NCI-H1048 (cell line): ENCODE measurements around the gene TNNI3K.

Experiments used
- DNase-seq: peaks from one replicate; lab custom pipeline; 2025; lab: John Stamatoyannopoulos, UW

TNNI3K gene

GRCh38 chr1:74392186-74392585 is 157.0 kb downstream of the TNNI3K start:
- DNase-seq, result no peak

DNA sequence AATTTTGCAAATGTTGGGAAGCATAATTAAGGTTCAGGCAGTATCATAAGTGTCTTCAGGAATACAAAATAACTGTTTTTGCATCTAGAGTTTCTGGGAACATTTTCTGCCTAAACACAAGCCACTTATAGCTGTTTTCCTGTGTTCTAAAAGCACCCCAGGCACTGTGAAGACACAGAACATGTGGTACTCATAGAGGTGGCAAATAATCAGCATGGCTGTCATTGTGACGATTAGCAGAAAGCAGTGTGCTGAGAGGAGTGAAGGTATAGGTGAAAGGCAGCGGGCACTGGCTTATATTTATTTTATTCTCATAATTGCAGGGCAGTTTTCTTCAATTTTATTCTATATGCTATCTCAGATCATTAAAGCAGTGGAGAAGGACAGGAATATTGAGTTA is 157.7 kb downstream of the TNNI3K start:
- DNase-seq, result no peak

DNA sequence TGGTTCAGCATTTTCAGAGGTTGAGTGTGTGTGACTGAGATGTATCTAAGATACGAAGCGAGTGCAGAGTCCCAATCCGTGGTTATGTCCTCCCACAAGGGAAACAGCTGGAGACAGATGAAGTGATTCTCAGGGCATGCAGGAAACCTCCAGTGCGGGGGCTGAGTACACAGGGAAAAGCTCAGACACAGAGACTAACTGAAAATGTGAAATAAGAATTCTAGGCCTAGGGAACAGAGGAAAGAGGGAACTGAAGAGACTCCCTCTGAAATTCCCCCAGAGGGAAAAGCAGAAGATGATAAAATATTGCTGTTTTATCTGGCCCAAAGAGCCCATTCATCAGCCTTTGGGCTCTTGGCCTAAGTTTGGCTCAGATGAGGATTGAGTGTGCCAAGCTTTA is 160.4 kb downstream of the TNNI3K start:
- DNase-seq, result no peak

DNA sequence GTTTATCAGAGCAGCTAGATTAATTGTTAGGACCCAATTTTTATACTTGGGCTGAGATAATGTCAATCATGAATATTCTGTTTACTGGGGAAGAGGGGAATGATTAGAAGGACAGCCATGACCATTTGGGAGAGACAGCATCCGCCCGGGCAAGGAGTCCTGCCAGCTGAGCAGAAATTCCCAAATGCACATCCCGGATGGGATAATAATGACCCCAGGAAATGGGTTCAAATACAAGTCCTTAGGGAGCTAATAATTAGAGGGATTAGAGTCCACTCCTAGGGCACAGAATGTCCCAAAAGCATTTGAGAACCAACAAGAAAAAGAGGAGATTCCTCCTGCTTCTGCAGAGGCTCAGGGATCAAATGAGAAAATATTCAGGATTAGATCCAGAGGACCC is 161.3 kb downstream of the TNNI3K start:
- DNase-seq, result no peak

DNA sequence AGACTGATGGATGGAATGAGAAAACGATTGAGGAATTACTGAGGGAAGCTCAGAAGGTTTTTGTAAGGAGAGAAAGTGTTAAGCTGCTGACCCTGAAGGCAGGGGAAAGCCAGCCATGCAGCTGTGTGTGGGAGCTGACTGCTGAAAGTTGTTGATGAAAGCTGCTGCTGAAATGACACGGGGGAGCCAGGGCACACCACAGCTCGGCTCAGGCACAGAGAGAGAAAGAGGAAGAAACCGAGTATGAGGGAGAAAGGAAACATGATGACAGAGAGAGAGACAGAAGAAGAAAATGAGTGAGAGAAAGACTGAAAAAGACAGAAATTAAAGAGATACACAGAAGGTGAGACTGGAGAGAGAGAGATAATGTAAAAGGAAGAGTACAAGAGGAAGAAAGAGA is 161.7 kb downstream of the TNNI3K start:
- no peak for DNase-seq

- DNase-seq, result no peak
Measured at GRCh38 chr1:74399249-74399648, 164.1 kb downstream of the TNNI3K start.

DNA sequence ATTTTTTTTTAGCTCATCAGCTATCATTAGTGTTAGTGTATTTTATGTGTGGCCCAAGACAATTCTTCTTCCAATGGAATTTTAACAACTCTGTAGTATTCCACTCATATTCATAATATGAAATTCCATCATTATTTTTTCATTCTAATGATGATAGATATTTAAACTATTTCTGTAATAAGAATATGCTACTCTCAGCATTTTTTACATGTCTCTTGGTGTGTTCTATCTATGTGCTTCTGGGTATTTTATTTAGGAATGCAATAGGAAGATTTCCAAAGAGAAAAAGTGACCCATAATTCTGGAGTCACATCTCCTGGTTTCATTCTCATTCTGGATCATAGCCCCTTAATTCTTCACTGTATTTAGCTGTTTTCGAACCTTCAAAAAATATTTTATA is 167.7 kb downstream of the TNNI3K start:
- DNase-seq, result no peak

DNA sequence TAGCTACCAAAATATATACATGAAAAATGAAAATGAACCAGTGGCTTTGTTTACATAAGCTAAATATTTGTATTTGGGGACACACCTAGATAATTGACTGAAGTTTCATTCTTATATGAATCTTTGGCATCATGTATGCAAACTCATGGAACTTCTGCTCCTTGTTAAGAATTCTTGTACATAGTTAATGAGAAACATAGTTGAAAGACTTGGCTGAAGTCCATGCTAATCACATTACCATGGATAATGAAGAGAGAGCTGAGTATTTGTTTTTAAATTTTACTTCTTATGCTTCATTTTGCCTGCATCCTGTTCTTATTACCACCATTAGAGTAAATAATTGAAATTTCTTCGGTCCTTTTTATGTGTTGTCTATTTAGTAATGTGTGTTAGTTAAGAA is 168.4 kb downstream of the TNNI3K start:
- no peak for DNase-seq

- DNase-seq, result no peak
Measured at GRCh38 chr1:74406759-74407158, 171.6 kb downstream of the TNNI3K start.

DNA sequence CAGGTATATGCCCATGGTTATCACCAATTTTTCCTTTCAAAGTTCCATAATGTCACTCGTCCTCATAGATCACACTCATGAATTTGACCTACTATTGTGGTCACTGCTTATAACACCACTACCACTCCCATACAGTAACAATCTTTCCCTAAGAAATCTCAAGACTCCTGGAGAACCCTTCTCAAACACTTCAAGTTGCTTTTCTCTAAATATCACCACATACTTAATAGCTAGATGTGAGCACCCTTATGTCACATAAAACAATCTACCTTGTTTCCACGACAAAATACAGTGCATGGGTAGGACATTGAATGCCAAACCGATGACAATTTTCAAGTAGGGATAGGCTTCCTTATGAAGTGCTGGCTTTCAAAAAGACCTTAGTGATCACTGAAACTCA is 172.7 kb downstream of the TNNI3K start:
- no peak for DNase-seq

- no peak for DNase-seq
Measured at GRCh38 chr1:74412244-74412643, 177.1 kb downstream of the TNNI3K start.

GRCh38 chr1:74415935-74416334 is 180.7 kb downstream of the TNNI3K start:
- no peak for DNase-seq

DNA sequence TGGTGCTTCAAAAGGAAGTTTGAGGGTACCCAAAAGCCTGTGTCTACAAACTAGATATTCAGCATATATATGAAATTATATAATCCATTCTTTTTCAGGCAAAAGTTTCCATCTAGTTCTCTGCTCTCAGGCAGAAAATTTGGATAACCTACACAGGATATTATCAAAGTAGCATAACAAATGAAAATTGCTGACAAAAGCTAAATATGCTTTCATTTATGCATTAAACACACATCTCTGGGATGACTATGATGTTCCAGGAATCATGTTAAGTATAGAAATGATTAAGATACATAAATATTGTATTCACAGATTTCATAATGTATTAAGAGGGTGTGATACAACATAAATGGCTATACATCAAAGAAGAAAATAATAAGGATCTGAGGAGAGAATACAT is 184.4 kb downstream of the TNNI3K start:
- no peak for DNase-seq

DNA sequence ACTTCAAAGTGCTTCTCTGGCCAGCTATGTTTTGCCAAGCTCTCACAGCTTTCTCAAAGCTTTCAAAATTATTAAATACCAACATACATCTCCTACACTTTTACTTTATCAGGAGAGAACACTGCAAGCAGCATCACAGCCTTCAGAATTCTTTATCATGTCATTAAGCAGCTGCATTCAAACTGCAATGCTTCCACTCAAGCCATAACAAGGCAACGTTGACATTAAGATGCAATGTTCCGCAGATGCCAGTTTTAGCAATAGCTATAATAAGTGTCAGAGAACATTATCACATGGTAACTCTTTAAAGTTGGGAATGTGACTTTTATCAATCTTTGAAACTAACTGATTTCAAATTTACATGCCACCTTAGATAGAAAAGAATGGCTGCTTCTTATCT is 185.3 kb downstream of the TNNI3K start:
- DNase-seq, result no peak

GRCh38 chr1:74422421-74423292 is 187.5 kb downstream of the TNNI3K start:
- no peak for DNase-seq

- DNase-seq, result no peak
Measured at GRCh38 chr1:74423471-74423870, 188.3 kb downstream of the TNNI3K start.

DNA sequence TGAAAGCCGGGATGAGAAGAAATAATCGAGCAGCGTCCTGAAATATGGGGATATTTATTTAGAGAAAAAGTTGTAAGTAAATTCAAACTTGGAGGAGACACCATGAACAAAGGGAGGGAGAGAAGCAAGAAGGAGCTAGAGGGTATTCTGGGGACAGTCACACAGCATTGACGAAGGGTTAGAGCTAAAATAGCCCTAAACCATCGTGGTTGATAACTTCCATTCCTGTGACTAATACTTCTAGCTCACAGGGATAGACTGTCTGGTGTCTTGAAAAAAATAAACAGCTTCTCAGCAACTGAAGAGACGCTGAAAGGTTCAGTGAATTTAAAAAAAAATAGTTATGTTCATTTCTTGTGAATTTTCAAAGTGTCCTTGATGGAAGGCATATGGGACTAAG is 190.5 kb downstream of the TNNI3K start:
- no peak for DNase-seq

- no peak for DNase-seq
Measured at GRCh38 chr1:74426208-74426937, 191.2 kb downstream of the TNNI3K start.

DNA sequence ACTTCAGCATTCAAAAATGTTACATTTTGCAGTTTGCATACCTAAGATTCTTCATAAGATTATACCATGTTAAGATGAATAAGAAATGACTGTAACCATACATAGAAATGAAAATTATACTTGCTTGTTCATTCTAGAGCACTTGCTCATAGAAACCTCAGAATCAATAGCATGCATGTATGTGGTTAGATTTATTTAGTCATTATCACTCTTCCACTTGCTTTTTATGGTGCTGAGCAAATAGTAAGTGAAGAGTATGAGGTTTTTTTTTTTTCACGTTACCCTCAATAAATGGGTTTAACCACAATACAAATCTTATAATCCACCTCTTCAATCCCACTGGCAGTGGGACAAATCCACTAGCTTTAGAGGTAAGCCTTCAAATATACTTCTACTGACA is 192.5 kb downstream of the TNNI3K start:
- DNase-seq, result no peak

DNA sequence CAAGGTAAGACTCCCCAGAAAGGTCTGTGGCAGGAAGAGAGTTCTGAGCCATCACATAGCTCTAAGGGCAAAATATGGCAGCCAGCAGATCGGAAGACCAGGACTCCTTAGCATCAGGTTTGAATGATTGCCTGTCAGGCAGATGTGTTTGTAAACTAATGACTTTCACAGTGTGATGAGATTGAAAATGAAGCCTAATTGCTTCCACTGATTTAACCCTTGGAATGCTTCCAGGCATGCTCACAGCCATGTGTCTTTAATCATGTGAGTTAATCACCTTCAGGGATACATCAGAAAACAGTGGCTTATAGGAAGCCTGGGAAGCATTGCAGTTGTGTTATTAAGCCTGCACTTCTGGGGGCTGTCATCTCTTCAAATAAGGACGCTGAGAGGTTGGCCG is 194.4 kb downstream of the TNNI3K start:
- DNase-seq, result no peak

- DNase-seq, result no peak
Measured at GRCh38 chr1:74430342-74430934, 195.3 kb downstream of the TNNI3K start.

- DNase-seq, result no peak
Measured at GRCh38 chr1:74431531-74431930, 196.3 kb downstream of the TNNI3K start.

DNA sequence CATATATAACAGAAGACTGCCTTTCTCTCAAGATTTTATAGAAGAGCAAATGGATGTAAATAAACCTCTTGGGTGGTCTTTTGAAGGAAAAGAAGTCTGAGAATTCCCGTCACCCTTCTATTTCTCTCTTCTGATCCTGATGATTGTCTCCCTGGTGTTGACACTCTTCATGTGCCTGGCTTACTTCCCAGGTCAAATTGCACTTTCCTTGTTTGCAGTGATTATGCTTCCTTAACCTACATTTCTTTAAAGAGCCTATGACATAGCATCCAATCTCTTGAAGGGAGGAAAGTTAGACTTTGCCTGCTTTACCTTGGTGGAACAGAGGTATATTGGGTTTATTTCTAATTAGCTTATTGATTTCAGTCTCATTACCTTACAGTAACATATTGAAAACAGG is 197.1 kb downstream of the TNNI3K start:
- DNase-seq, result no peak
